Hematopoietic multipotent progenitor cell treated with erythropoietin and hydrocortisone succinate and interleukin-3 and kit ligand, for 17 days (in vitro differentiated cells): ENCODE results near the gene USP10.
"Not testable (repeated sequence)": the region's sequence is repeated elsewhere in the genome, so short reads cannot be mapped to it uniquely, and the experiment has no call there.

Experiments used
- DNase-seq: peaks from one replicate; pipeline ENCODE4 v3.0.0-alpha.2; 2015; ENCODE audit warnings: low spot score

The USP10 gene

DNA sequence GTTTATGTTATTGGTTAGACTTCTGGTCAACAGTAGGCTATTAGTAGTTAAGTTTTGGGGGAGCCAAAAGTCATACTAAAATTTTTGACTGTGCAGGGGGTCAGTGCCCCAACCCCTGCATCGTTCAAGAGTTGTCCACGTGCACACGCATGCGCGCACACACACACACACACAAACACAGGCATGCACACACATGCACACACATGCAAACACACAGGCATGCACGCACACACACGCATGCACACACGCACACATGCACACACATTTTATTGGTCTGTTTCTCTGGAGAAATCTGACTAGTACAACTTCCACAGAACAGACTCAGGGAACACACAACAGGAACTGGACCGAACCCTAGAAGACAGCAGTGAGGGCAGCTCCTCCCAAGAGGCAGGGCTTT lies 24.4 kb upstream of the USP10 start:
- DNase-seq = no peak

DNA sequence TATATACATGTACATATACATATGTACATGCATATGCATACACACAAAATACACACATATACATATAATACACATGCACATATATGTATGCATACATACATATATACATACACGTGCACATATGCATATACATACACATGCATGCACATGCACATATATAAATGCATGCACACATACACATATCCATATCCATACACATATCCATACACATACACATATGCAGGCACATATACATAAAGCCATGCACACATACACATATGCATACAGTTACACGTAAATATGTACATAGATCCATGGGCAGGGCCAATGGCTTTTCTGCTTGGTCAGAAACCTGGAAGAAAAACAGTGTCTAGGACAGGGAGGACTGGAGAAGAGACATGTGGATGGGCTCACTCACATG lies 23.9 kb upstream of the USP10 start:
- no peak for DNase-seq

DNA sequence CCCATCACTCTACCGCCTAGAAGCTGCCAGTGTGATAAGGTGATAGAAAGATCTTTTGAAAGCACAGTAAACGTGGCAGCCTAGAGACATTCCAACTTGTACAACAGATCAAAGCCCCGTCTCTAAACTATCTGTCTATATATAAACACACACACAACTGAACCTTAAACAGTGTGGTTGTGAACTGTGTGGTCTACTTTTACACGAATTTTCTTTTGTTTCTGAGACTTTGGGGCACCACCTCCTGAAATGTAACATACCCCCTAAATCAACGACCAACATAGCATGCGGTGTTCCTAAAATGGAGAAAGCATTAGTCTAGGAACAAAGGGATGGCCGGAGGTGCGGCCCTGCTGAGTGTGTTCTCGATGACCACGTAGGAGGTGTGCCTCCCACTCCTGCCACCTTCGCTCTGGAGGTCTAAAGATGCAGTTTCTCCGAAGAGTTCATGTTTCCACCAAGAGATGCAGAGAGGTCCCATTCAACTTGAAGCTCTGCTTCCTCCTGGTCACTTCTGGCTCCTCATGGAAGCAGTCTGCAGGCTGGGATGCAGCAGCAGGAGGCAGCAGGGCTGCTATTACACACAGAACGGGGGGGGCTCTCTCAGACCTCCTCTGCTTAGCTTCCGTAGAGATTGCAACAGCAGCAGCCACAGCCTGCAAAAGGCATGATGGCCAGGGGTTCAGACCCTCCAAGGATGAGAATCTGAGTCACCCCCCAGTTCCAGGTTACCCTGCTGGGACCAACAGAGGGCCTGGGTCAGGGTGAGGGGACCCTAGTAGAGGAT lies 22.6 kb upstream of the USP10 start:
- no peak for DNase-seq

DNA sequence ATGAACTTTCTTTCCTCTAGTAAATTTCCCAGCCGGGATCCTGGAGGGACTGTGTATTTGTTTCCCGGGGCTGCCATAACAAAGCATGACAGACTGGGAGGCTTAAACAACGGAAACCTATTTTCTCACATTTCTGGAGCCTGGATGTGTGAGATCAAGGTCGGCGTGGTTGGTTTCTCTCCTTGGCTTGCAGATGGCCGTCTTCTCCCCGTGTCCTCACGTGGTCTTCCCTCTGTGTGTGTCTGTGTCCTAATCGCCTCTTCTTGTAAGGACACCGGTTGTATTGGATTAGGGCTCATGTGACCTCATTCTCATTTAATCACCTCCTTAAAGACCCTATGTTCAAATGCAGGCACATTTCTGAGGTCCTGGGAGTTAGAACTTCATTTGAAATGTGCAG lies 22.0 kb upstream of the USP10 start:
- DNase-seq = no peak

DNA sequence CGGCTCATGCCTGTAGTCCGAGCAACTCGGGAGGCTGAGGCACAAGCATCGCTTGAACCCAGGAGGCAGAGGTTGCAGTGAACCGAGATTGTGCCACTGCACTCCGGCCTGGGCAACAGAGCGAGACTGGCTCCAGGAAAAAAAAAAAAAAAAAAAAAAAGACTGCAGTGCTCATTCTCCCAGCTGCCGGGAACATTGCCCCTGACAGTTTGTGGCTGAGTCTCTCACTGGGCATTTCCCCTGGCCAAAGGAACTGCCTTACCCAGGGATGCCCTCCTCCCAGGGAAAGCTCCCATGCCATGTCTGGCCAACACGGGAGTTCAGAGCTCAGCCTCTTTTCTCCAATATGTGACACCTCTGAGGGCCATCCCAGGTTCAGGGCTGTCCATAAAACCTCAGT lies 21.3 kb upstream of the USP10 start:
- no peak for DNase-seq

DNA sequence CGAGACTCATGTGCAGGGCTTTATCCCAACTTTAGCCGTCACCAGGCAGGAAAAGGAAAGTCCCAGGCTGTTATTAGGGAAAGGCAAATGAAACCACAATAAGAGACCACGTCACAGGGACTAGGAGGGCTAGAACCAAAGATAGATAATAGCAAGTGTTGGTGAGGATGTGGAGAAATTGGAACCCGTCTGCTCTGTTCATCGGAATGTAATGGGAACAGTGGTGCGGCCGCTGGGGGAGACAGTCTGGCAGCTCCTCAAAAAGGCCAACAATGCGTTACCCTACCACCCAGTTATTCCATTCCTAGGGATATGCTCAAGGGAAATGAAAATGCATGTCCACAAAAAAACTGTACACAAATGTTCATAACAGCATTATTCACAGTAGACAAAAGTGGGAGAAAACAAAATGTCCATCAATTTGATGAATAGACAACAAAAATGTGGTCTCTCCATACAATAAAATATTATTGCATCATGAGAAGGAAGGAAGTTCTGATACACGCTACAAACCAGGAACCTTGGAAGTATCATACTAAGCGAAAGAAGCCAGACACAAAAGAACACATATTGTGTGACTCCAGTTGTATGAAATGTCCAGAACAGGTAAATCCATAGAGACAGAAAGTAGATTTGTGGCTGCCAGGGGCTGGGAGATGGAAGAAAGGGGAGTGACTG lies 19.5 kb upstream of the USP10 start:
- DNase-seq = no peak

DNA sequence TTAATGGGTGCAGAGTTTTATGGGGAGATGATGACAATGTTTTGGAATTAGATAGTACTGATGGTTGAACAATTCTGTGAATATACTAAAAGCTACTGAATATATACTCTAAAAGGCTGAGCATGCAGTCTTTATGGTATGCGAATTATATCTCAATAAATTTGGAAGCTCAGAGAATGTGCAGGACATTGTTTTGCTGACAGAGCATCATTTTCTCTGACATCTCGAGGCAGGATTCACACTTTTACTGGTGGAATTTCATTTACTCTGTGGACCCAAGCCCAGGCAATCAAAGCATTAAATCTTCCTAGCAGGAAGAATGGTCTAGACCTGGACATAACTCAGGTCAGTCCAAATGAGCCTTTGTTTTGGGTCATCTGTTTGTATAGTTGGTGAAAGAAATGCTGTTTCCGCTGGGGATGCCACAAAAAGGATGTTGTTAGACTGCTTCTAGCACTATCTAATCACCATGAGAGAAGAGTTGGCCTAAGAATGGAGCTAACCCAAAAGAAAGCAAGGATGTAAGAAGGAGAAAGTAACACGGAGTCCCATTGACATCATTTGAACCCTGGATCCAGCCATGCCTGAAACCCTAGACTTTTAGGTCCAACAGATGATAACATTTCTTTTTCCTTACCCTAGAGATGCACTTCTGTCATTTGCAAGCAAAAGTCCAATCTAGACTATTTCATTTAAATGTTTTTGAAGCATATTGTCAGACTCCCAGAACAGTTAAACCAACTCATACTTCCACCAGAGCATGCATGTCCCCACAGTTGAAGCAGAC lies 18.8 kb upstream of the USP10 start:
- DNase-seq = no peak

DNA sequence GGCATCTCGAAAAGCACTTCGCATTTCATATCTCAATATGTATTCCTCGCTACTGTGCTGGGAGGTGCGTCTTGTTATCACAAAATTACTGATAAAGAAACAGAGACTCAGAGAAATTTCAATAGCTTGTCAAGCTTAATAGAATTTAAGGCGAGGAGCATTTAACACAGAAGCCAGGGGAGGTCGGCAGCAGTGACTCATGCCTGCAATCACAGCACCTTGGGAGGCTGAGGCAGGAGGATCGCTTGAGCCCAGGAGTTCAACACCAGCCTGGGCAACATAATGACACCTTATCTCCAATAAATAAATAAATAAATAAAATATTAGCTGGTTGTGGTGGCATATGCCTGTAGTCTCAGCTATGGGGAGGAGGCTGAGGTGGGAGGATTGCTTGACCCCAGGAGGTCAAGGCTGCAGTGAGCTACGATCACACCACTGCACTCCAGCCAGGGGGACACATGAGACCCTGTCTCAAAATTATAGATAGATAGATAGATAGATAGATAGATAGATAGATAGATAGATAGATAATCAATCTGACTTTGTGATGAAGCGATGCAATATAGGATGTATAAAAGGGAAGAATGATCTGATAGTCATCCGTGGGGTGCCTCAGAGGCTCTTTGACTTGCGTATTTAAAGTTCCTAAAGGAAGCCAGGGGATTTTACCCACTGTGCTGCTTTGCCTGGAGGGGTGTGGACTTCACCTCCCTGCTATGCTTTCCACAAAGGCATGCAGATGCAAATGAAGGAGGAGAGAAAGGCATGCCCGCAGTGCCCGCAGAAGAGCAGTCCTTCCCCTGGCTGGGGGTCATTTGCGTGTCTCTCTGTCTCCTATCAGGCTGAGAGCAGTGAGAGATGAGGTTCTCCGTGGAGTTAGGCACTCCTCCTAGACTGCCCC lies 15.9 kb upstream of the USP10 start:
- no peak for DNase-seq

DNA sequence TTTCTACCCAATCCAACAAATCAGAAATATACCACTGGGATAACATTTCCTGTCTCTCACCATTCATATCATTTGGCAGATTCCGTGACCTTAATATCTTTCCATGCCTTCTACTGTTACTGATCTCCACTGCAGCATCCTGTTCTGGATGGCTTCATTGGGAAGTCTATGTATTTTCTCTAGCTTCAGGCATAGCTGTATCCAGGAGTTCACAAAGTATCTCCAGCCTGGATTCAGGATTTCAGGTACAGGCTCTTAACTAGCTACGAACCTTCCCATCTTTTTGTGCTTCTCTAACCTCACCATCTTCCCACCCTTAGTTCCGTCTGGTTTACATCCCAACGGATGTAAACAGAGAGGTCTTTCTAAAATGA lies 15.2 kb upstream of the USP10 start:
- DNase-seq = no peak

DNA sequence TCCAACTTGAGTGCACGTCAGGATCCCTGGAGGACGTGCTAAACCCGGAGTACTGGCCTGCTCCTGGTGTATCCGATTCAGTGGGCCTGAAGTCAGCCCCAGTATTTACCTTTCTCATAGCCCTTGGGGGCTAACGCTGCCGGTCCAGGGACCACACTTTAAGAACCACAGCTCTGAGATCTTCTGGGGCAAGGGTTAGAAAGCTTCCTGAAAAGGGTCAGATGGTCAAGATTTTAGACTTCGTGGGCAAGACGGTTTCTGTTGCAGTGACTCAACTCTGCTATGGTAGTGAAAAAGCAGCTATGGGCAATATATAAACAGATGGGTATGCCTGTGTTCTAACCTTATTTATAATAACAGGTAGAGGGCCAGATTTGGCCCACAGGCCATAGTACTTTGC lies 14.6 kb upstream of the USP10 start:
- no peak for DNase-seq

DNA sequence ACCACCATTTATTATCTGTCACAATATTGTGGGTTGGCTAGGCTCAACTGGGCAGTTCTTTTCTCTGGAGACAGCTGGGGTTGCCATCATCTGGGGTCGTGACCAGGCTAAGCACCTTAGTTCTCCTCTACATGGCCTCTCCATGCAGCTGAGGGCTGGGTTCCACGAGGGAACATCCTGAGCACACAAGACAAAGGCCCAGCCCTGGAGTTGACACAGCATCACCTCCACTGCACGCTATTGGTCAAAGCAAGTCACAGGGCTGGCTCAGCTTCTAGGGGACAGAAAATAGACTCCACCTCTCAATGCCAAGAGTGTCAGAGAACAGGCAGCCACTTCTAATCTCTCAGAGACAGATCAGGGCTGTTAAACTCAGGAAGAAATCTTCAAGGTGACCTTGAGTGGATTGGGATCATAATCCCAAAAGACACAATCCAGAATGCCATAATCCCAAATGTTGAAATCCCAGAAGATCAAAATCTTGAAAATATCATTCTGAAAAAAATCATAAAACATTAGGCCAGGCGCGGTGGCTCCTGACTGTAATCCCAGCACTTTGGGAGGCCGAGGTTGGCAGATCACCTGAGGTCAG lies 13.0 kb upstream of the USP10 start:
- DNase-seq = no peak

DNA sequence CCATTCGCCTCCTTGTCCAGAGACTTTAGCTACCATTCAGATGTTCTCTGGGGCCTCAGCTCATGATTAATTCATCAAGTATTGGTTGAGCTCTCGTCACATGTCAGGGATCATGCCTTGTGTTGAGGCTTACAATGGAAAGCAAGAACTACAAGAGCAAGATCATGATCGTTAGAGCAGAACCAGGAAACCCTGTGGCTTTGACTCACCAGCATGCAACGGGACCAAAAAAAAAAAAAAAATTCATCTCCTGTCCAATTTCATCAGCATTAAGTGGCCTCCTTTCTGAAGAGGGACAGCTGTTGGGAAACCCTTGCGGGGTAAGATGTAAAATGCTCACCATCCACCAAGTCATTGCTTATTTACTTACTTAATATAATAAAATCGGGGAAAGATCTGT lies 12.1 kb upstream of the USP10 start:
- no peak for DNase-seq

DNA sequence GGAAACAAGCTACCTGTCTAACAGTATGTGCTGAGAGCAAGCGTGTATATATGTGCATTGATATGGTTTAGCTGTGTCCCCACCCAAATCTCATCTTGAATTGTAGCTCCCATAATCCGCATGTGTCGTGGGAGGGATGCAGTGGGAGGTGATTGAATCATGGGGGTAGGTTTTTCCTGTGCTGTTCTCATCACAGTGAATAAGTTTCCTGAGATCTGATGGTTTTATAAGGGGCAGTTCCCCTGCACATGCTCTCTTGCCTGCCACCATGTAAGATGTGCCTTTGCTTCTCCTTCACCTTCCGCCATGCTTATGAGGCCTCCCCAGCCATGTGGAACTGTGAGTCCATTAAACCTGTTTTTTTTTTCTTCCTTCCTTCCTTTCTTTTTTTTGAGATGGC lies 11.6 kb upstream of the USP10 start:
- not testable (repeated sequence) for DNase-seq

DNA sequence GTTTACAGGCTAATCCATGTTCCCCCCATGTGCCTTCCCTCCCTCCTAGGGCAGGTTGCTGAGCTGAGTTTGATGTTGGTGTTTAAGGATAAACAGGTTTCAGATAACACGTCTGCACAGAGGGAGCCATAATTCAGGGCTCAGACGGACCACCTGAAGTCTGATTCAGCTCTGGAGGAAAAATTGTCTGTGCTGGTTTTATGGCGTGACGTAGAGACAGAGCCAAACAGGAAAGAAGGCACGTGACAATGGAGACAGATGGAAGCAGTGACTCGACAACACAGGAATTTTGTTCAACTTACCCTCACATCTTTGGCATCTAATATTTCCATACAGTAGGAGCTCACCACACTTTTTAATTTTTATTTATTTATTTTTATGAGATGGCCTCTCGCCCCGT lies 10.7 kb upstream of the USP10 start:
- DNase-seq = no peak

DNA sequence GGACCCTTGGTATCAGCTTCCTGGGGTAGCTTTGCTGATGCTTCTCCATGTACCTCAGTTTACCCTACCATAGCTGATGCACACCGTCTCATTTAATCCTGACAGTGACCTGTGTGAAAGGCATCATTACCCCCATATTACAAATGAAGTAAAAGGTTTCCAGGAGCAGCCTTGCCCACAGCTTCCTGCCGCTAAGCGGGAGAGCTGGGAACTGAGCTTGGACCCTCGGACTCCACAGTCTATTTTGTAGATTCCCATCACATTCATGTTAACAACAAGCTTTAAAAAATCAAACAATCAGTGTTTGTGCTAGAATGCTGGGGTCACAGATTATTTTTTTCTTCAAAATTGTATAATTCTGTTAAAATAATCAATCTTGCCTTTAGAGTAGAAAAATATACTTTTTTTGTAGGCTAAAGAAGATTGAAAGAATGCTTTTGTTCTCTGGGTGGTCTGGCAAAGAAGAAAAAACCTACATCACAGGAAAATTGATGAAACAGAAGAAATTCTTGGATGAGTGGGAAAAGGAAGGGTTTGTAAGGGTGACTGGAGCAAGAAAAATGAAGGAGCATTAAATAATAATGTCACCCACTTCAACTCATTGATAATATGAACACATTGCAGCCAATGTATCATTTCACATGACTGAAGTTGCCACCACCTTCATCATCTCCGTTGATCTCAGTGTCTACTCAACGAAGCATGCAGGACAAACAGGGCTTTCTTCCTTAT lies 9.5 kb upstream of the USP10 start:
- DNase-seq = no peak

DNA sequence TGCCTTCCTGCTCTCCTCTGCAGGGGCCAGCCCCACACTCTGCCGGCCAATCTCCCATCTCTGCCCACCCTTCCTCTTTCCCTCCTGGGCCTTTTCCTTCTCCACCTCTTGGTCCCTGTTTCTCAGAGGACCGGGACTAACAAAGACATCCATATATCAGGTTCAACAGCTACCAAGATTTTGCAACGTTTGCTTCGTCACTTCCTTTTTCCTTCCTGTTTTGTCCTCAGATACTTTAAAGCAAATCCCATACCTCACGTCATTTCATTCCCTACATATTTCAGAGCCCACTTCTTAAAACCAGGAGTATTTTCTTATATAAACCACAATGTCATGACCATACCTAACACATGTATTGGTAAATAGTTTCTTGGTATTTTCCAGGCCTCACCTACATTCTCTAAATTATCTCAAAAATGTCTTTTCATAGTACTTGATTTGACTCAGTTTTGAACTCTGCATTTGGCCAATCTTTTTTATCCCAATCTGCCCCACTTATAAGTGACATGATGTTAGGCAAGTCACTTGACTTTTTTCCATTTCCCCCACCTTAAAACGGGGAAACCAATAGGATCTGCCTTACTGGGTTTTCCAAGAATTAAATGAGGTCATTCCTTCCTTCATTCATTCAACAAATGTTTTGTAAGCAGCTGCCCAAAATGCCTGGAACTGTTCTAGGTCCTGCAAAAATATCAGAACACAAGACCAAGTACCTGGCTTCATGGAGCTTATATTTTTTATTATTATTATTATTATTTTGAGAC lies 7.2 kb upstream of the USP10 start:
- no peak for DNase-seq

DNA sequence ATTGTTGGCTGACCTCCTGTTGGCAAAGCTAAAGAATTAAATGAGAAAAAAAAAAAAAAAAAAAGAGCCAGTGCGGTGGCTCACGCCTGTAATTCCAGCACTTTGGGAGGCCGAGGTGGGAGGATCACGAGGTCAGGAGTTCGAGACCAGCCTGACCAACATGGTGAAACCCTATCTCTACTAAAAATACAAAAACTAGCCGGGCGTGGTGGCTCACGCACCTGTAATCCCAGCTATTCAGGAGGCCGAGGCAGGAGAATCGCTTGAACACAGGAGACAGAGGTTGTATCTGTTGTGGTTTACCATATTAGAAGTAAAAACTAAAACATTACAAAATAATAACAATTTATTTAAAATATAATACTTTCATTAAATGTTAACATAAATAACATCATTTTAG lies 5.9 kb upstream of the USP10 start:
- DNase-seq = not testable (repeated sequence)

DNA sequence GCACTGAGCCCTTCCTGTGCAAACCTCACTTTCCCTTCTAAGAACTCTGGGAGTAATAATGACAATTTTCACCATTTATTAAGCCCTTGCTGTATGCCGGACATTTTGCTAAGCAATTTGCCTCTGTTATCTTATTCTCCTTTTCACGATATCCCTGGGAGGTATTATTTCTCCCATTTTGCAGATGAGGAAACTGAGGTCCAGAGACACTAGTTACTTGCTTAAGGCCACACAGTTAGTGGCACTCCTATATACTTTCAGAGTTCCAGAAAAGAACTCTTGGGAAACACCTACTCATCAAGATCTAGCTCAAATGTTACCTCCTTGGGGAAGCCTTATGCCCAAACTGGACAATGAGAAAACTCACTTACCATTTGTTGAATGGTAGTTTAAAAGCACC lies 4.8 kb upstream of the USP10 start:
- no peak for DNase-seq

DNA sequence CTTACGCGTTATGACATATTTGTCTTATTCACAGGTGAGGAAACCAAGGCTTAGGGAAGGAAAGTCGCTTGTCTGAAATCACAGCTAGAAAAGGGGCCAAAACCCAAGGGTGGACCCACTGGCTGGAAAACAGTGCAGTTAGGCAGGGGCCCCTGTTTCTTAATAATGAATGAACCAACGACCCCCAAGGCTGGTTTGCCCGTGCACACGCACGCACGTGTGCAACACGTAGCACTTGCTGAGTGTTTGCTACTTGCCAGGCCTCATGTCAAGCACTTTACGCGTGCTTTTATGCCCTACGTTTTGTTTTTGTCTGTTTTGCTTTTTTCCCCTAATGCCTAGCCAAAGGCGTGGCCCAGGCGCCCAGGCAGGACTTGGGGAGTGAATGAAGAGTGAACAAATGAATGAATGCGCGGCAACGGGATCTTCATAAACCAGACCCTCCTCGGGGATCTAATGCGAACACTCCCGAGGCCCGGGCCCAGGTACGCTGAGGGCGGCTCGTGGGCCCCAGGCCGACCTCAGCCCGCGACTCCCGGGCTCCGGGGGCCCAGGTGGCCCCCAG lies 571 bp upstream of the USP10 start:
- no peak for DNase-seq
